Activated T-helper 2 cell treated with anti-CD3 and anti-CD28 coated beads, Interferon-gamma antibody, Interleukin-2, Interleukin-4, amounts not matched to agents 10 μg/mL and 5 μg/mL and 100 μg/mL, durations not matched to agents 14 hours and 24 hours and 36 hours (primary cell): ENCODE measurements around the gene DNAAF3. TPM values are rescaled to one million over a fixed set of nuclear protein-coding genes. Genes with fewer than 3 reads are reported as not detected.
"Not testable (repeated sequence)": the region's sequence is repeated elsewhere in the genome, so short reads cannot be mapped to it uniquely, and the experiment has no call there.

Experiments used
- DNase-seq: peaks from one replicate; pipeline ENCODE4 v3.0.0; 2021; ENCODE audit warnings: low spot score
- H3K27ac Mint-ChIP-seq: one replicate; pipeline ENCODE4 v1.8.0; 2021; ENCODE audit warnings: mixed read lengths
- H3K27me3 Mint-ChIP-seq: one replicate; pipeline ENCODE4 v1.8.0; 2021; ENCODE audit warnings: low read depth, mixed read lengths
- H3K36me3 Mint-ChIP-seq: one replicate; pipeline ENCODE4 v1.8.0; 2021; ENCODE audit warnings: low read depth, mixed read lengths
- H3K4me1 Mint-ChIP-seq: one replicate; pipeline ENCODE4 v1.8.0; 2021; ENCODE audit warnings: low read depth, mixed read lengths
- H3K4me3 Mint-ChIP-seq: one replicate; pipeline ENCODE4 v1.8.0; 2021; ENCODE audit warnings: low read depth, mild to moderate bottlenecking, moderate library complexity, mixed read lengths
- H3K9me3 Mint-ChIP-seq: one replicate; pipeline ENCODE4 v1.8.0; 2021; ENCODE audit warnings: mixed read lengths
- intact Hi-C: fragments of 100-400 bp; cut with micrococcal nuclease; formaldehyde crosslinking; loops from one replicate; pipeline ENCODE4 v1.15.1; 2023
- total RNA-seq: library from RNA; stranded (reverse); gene quantifications from 2 replicates; pipeline ENCODE4 v1.2.3, GENCODE V29; 2022

Gene DNAAF3
- total RNA-seq, 1 donor from 2014 or later = 0.27 TPM

- H3K9me3 Mint-ChIP-seq = no peaks in the 10 kb centered on the region
- peaks cover 63% of the 10 kb centered on the region for H3K27me3 Mint-ChIP-seq
- H3K27ac Mint-ChIP-seq = no peak overlapping the region
- peaks cover 7% of the 10 kb centered on the region for H3K4me1 Mint-ChIP-seq
- intact Hi-C loops = no loop called here
- no peaks in the 10 kb centered on the region for H3K36me3 Mint-ChIP-seq
- no peak for DNase-seq
- peak overlapping the region; percentile 46 for H3K4me3 Mint-ChIP-seq
These were observed 6.3 kb upstream of the DNAAF3 start for GRCh38 chr19:55172741-55173140.

GRCh38 chr19:55172318-55172717, 5.9 kb upstream of the DNAAF3 start:
- H3K36me3 Mint-ChIP-seq, H3K27ac Mint-ChIP-seq, intact Hi-C loops, H3K4me3 Mint-ChIP-seq, DNase-seq, H3K9me3 Mint-ChIP-seq, H3K4me1 Mint-ChIP-seq: not testable (repeated sequence)
- H3K27me3 Mint-ChIP-seq = peaks cover 67% of the 10 kb centered on the region

GRCh38 chr19:55171440-55171839, 5.0 kb upstream of the DNAAF3 start:
- Mint-ChIP-seq H3K36me3 (no peaks in the 10 kb centered on the region), H3K27ac (no peak overlapping the region), H3K4me3 (no peak overlapping the region), H3K4me1 (peaks cover 14% of the 10 kb centered on the region), H3K9me3 (no peaks in the 10 kb centered on the region), H3K27me3 (peaks cover 68% of the 10 kb centered on the region)
- intact Hi-C loops = no loop called here
- DNase-seq = no peak

GRCh38 chr19:55169136-55169535, 2.7 kb upstream of the DNAAF3 start:
- Mint-ChIP-seq H3K36me3 (no peaks in the 10 kb centered on the region), H3K27ac (no peak overlapping the region), H3K9me3 (no peaks in the 10 kb centered on the region), H3K4me1 (peaks cover 14% of the 10 kb centered on the region), H3K4me3 (no peak overlapping the region), H3K27me3 (peaks cover 66% of the 10 kb centered on the region)
- intact Hi-C loops = loop anchor here (10.0 kb wide), 1 partner anchor 84 kb away; no protein-coding TSS in a partner anchor
- DNase-seq = no peak

- H3K36me3 Mint-ChIP-seq = no peaks in the 10 kb centered on the region
- intact Hi-C loops = loop anchor here (10.0 kb wide), 1 partner anchor 81 kb away; no protein-coding TSS in a partner anchor
- H3K27me3 Mint-ChIP-seq = peaks cover 43% of the 10 kb centered on the region
- H3K4me1 Mint-ChIP-seq = peaks cover 10% of the 10 kb centered on the region
- peak overlapping the region; percentile 81 for H3K4me3 Mint-ChIP-seq
- no peaks in the 10 kb centered on the region for H3K9me3 Mint-ChIP-seq
- H3K27ac Mint-ChIP-seq = no peak overlapping the region
- peak; percentile 16 for DNase-seq
These were observed 372 bp downstream of the DNAAF3 start for GRCh38 chr19:55165952-55166529.

GRCh38 chr19:55161571-55162322, 4.7 kb downstream of the DNAAF3 start:
- intact Hi-C loops = loop anchor here (10.0 kb wide), 1 partner anchor 77 kb away; no protein-coding TSS in a partner anchor
- Mint-ChIP-seq H3K4me3 (no peak overlapping the region), H3K36me3 (no peaks in the 10 kb centered on the region), H3K27me3 (peaks cover 29% of the 10 kb centered on the region), H3K4me1 (peaks cover 6% of the 10 kb centered on the region), H3K27ac (no peak overlapping the region), H3K9me3 (no peaks in the 10 kb centered on the region)
- no peak for DNase-seq

- H3K9me3 Mint-ChIP-seq = no peaks in the 10 kb centered on the region
- H3K27me3 Mint-ChIP-seq = peaks cover 27% of the 10 kb centered on the region
- no peak overlapping the region for H3K27ac Mint-ChIP-seq
- H3K4me3 Mint-ChIP-seq = no peak overlapping the region
- DNase-seq = no peak
- intact Hi-C loops = loop anchor here (10.0 kb wide), 1 partner anchor 76 kb away; no protein-coding TSS in a partner anchor
- no peaks in the 10 kb centered on the region for H3K36me3 Mint-ChIP-seq
- no peaks in the 10 kb centered on the region for H3K4me1 Mint-ChIP-seq
These were observed 5.4 kb downstream of the DNAAF3 start for GRCh38 chr19:55160986-55161365.

GRCh38 chr19:55160128-55160985, 6.1 kb downstream of the DNAAF3 start:
- no peaks in the 10 kb centered on the region for H3K4me1 Mint-ChIP-seq
- intact Hi-C loops = loop anchor here (10.0 kb wide), 1 partner anchor 76 kb away; no protein-coding TSS in a partner anchor

GRCh38 chr19:55158848-55159749, 7.3 kb downstream of the DNAAF3 start:
- no peak overlapping the region for H3K4me3 Mint-ChIP-seq
- no peak for DNase-seq
- H3K27ac Mint-ChIP-seq = no peak overlapping the region
- no peaks in the 10 kb centered on the region for H3K36me3 Mint-ChIP-seq
- H3K27me3 Mint-ChIP-seq = peaks cover 18% of the 10 kb centered on the region
- H3K4me1 Mint-ChIP-seq = peaks cover 2% of the 10 kb centered on the region
- intact Hi-C loops = no loop called here
- peaks cover 3% of the 10 kb centered on the region for H3K9me3 Mint-ChIP-seq

More at GRCh38 chr19:55160128-55160985, 6.1 kb downstream of the DNAAF3 start:
- Mint-ChIP-seq H3K27ac (no peak overlapping the region), H3K9me3 (no peaks in the 10 kb centered on the region), H3K36me3 (no peaks in the 10 kb centered on the region), H3K4me3 (no peak overlapping the region), H3K27me3 (peaks cover 21% of the 10 kb centered on the region)
- peak; percentile 87 for DNase-seq

GRCh38 chr19:55158423-55158822, 8.0 kb downstream of the DNAAF3 start:
- no peak overlapping the region for H3K27ac Mint-ChIP-seq
- DNase-seq = no peak
- no peaks in the 10 kb centered on the region for H3K36me3 Mint-ChIP-seq
- peaks cover 18% of the 10 kb centered on the region for H3K27me3 Mint-ChIP-seq
- intact Hi-C loops = no loop called here
- H3K9me3 Mint-ChIP-seq = peaks cover 8% of the 10 kb centered on the region
- no peak overlapping the region for H3K4me3 Mint-ChIP-seq
- H3K4me1 Mint-ChIP-seq = peaks cover 6% of the 10 kb centered on the region

- H3K4me1 Mint-ChIP-seq = peaks cover 6% of the 10 kb centered on the region
- no peaks in the 10 kb centered on the region for H3K36me3 Mint-ChIP-seq
- intact Hi-C loops = no loop called here
- DNase-seq = no peak
- no peak within 1 kb of the TSS for H3K27ac Mint-ChIP-seq
- no peak within 1 kb of the TSS for H3K4me3 Mint-ChIP-seq
- H3K27me3 Mint-ChIP-seq = peaks cover 18% of the 10 kb centered on the region
- H3K9me3 Mint-ChIP-seq = peaks cover 9% of the 10 kb centered on the region
These were observed 9.1 kb downstream of the DNAAF3 start, which contains the start of gene TNNI3 for GRCh38 chr19:55157064-55157908. TNNI3 (minus strand) TSS chr19:55157732; CDS start chr19:55157589, 143 bp downstream.
